ENCODE data around the gene INTS15.

DNA sequence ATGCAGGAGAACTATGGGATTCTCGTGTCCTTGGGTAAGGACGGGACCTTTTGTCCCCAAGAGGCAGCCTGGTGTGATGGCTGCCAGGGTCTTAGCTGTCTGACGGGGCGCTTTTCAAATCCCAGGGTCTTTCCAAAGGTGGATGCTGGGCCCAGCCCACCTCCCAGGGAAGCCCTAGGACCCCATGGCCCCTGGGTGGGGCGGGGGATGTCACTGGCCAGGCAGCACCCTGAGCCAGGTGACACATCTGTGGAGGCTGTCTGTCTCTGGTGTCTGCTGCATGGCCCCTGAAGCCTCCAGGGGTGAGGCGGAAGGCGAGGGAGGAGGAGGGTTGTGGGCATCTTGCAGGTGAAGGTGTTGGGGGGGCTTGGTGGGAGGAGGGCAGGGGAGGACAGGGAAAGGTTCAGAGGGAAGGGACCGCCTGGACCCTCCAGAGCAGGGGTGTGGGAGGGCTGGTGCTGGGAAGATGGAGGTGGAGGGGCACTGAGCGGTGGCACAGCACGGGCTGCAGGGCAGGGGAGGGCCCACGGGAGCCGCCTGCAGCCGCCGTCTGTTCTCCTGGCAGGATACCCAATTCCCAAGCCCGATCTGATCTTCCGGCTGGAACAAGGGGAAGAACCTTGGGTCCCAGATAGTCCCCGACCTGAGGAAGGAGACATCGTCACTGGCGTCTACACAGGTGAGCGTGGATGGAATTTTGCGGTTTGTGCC lies 54.2 kb downstream of the INTS15 start:
- TF ChIP-seq, protein P1, sequence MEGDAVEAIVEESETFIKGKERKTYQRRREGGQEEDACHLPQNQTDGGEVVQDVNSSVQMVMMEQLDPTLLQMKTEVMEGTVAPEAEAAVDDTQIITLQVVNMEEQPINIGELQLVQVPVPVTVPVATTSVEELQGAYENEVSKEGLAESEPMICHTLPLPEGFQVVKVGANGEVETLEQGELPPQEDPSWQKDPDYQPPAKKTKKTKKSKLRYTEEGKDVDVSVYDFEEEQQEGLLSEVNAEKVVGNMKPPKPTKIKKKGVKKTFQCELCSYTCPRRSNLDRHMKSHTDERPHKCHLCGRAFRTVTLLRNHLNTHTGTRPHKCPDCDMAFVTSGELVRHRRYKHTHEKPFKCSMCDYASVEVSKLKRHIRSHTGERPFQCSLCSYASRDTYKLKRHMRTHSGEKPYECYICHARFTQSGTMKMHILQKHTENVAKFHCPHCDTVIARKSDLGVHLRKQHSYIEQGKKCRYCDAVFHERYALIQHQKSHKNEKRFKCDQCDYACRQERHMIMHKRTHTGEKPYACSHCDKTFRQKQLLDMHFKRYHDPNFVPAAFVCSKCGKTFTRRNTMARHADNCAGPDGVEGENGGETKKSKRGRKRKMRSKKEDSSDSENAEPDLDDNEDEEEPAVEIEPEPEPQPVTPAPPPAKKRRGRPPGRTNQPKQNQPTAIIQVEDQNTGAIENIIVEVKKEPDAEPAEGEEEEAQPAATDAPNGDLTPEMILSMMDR (conservative IDR thresholded peaks at IDR 0.05; ENCODE audit: low read length), result no peak
- no peak for TF ChIP-seq EZH2phosphoT487 (IDR thresholded peaks at IDR 0.05; ENCODE audit: borderline replicate concordance, low read depth, low read length)
